ENCODE data around the gene TTLL5.

TTLL5 gene

DNA sequence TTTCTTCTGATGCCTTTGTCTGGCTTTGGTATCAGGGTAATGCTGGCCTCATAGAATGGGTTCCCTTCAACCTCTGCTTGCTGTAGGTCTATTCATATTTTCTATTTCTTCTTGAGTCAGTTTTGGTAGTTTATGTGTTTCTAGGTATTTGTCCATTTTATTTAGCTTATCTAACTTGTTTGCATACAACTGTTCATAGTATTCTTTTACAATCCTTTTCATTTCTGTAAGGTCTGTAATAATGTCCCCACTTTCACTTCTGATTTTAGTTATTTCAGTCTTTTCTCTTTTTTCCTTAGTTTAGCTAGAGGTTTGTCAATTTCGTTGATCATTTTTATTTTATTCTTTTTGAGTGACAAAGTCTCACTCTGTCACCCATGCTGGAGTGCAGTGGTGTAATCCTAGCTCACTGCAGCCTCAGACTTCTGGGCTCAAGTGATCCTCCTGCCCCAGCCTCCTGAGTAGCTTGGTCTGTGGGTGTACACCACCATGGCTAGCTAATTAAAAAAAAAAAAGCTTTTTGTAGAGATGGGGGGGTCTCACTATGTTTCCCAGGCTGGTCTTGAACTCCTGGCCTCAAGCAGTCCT lies 11.7 kb downstream of the TTLL5 start:
- no peak overlapping the region for H4K91ac ChIP-seq (ENCODE audit: low read length)
- no peak overlapping the region for H2BK120ac ChIP-seq (ENCODE audit: low read depth, low read length)
- H3K27me3 ChIP-seq (ENCODE audit: control insufficient read depth in 1 of 2, insufficient read depth in 1 of 2, low read length in 2 of 2): no peaks in the 10 kb centered on the region
- 100% methylated on average over 1 of the region's 1 CpG for WGBS
- H3K79me1 ChIP-seq (replicated peaks; ENCODE audit: low read length, poor library complexity, severe bottlenecking): peaks cover 20% of the 10 kb centered on the region
- no peak overlapping the region for H2AFZ ChIP-seq (ENCODE audit: low read depth, low read length)
- no peak overlapping the region for H2BK15ac ChIP-seq (ENCODE audit: low read depth, poor library complexity, severe bottlenecking)
- H3K9ac ChIP-seq (ENCODE audit: low read length): no peak overlapping the region
- peaks cover 4% of the 10 kb centered on the region for H3K9me3 ChIP-seq (ENCODE audit: control insufficient read depth, low read length)
- no peak overlapping the region for H4K8ac ChIP-seq (ENCODE audit: low read length)
- H3K4me1 ChIP-seq (ENCODE audit: control insufficient read depth, insufficient read depth, low read depth, low read length): no peaks in the 10 kb centered on the region
- no peak overlapping the region for H3K23ac ChIP-seq (ENCODE audit: low read length in 2 of 2)
- H3K4me3 ChIP-seq (ENCODE audit: insufficient read depth in 1 of 2, low read depth in 1 of 2, low read length in 2 of 2): no peak overlapping the region
- no peak overlapping the region for H3K27ac ChIP-seq (ENCODE audit: low read length, poor library complexity, severe bottlenecking)
- no peak overlapping the region for H3K14ac ChIP-seq (ENCODE audit: low read length in 2 of 2)
- H3K18ac ChIP-seq (ENCODE audit: low read depth in 1 of 2, low read length in 2 of 2): no peak overlapping the region
- no peak overlapping the region for H2BK5ac ChIP-seq (ENCODE audit: low read depth, low read length, poor library complexity, severe bottlenecking)
- H2BK12ac ChIP-seq (ENCODE audit: low read length in 2 of 2): no peak overlapping the region
- no peak for DNase-seq
- H3K36me3 ChIP-seq (ENCODE audit: control insufficient read depth in 1 of 2, insufficient read depth in 2 of 2, low read depth in 1 of 2, low read length in 2 of 2): peaks cover 2 to 39% of the 10 kb centered on the region in 2 experiments
- H3K4ac ChIP-seq (ENCODE audit: low read depth in 1 of 2, low read length in 2 of 2): no peak overlapping the region
- H2AK5ac ChIP-seq (ENCODE audit: low read length, severe bottlenecking): no peak overlapping the region
- no peak overlapping the region for H3K4me2 ChIP-seq (ENCODE audit: low read length, poor library complexity, severe bottlenecking)

DNA sequence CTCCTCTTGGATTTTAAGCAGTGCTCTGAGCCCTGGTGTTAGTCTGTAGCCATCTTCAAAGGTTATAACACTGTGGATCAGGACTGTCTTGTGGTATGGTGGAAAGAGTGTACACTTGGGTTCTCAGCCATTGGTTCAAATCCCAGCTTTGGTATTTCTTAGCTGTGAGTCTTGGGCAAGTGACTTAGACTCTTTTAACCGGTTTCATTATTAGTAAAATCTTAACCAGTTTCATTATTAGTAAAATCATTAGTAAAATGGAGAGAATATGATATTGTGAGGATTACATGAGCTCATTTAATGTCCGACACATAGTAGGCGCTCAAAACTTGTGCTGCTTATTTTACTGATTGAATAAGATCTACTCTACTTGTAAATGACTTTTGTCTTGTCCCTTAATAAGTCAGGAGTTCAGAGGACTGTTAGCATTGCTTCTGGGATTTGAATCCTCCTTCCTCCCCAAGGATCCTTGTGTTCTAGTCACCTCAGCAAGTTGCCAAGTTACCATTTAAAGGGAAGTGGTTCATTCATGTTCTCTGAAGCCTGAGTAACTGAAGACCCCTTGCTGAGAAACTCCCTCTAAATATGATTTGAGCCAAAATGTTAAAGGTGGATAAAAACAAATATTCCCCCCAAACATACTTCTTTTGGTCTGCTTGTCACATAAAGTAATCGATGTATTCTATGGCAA lies 12.4 kb downstream of the TTLL5 start:
- no peak overlapping the region for H3K4me2 ChIP-seq (ENCODE audit: low read length, poor library complexity, severe bottlenecking)
- H3K4me3 ChIP-seq (ENCODE audit: insufficient read depth in 1 of 2, low read depth in 1 of 2, low read length in 2 of 2): no peak overlapping the region
- H3K14ac ChIP-seq (ENCODE audit: low read length in 2 of 2): no peak overlapping the region
- no peak overlapping the region for H3K27ac ChIP-seq (ENCODE audit: low read length, poor library complexity, severe bottlenecking)
- WGBS: 100% methylated on average over 2 of the region's 4 CpGs
- H2AFZ ChIP-seq (ENCODE audit: low read depth, low read length): no peak overlapping the region
- H3K27me3 ChIP-seq (ENCODE audit: control insufficient read depth in 1 of 2, insufficient read depth in 1 of 2, low read length in 2 of 2): no peaks in the 10 kb centered on the region
- no peak overlapping the region for H2AK5ac ChIP-seq (ENCODE audit: low read length, severe bottlenecking)
- H3K4me1 ChIP-seq (ENCODE audit: control insufficient read depth, insufficient read depth, low read depth, low read length): no peaks in the 10 kb centered on the region
- H3K23ac ChIP-seq (ENCODE audit: low read length in 2 of 2): no peak overlapping the region
- H2BK15ac ChIP-seq (ENCODE audit: low read depth, poor library complexity, severe bottlenecking): no peak overlapping the region
- H4K91ac ChIP-seq (ENCODE audit: low read length): no peak overlapping the region
- peaks cover 16% of the 10 kb centered on the region for H3K79me1 ChIP-seq (replicated peaks; ENCODE audit: low read length, poor library complexity, severe bottlenecking)
- H4K8ac ChIP-seq (ENCODE audit: low read length): no peak overlapping the region
- H2BK5ac ChIP-seq (ENCODE audit: low read depth, low read length, poor library complexity, severe bottlenecking): no peak overlapping the region
- H2BK120ac ChIP-seq (ENCODE audit: low read depth, low read length): no peak overlapping the region
- H3K9me3 ChIP-seq (ENCODE audit: control insufficient read depth, low read length): peaks cover 4% of the 10 kb centered on the region
- peak overlapping the region; percentile 38 for H3K9ac ChIP-seq (ENCODE audit: low read length)
- DNase-seq: no peak
- peaks cover 2 to 35% of the 10 kb centered on the region in 2 experiments for H3K36me3 ChIP-seq (ENCODE audit: control insufficient read depth in 1 of 2, insufficient read depth in 2 of 2, low read depth in 1 of 2, low read length in 2 of 2)
- no peak overlapping the region for H2BK12ac ChIP-seq (ENCODE audit: low read length in 2 of 2)
- H3K18ac ChIP-seq (ENCODE audit: low read depth in 1 of 2, low read length in 2 of 2): no peak overlapping the region
- no peak overlapping the region for H3K4ac ChIP-seq (ENCODE audit: low read depth in 1 of 2, low read length in 2 of 2)

GRCh38 chr14:75675265-75675960 lies 14.4 kb downstream of the TTLL5 start:
- Histone ChIP-seq H3K4me2 (ENCODE audit: low read length, poor library complexity, severe bottlenecking) (no peak overlapping the region), H2AFZ (ENCODE audit: low read depth, low read length) (no peak overlapping the region), H3K79me1 (replicated peaks; ENCODE audit: low read length, poor library complexity, severe bottlenecking) (peaks cover 14% of the 10 kb centered on the region), H3K18ac (ENCODE audit: low read depth in 1 of 2, low read length in 2 of 2) (no peak overlapping the region), H2BK15ac (ENCODE audit: low read depth, poor library complexity, severe bottlenecking) (no peak overlapping the region), H3K27me3 (ENCODE audit: control insufficient read depth in 1 of 2, insufficient read depth in 1 of 2, low read length in 2 of 2) (no peaks in the 10 kb centered on the region), H3K9ac (ENCODE audit: low read length) (no peak overlapping the region), H4K8ac (ENCODE audit: low read length) (no peak overlapping the region), H3K4ac (ENCODE audit: low read depth in 1 of 2, low read length in 2 of 2) (no peak overlapping the region), H3K9me3 (ENCODE audit: control insufficient read depth, low read length) (peaks cover under 1% of the 10 kb centered on the region), H3K23ac (ENCODE audit: low read length in 2 of 2) (no peak overlapping the region), H3K36me3 (ENCODE audit: control insufficient read depth in 1 of 2, insufficient read depth in 2 of 2, low read depth in 1 of 2, low read length in 2 of 2) (peaks cover 0 to 22% of the 10 kb centered on the region in 2 experiments), H4K91ac (ENCODE audit: low read length) (no peak overlapping the region), H3K4me1 (ENCODE audit: control insufficient read depth, insufficient read depth, low read depth, low read length) (no peaks in the 10 kb centered on the region), H2BK12ac (ENCODE audit: low read length in 2 of 2) (no peak overlapping the region), H2AK5ac (ENCODE audit: low read length, severe bottlenecking) (no peak overlapping the region), H3K14ac (ENCODE audit: low read length in 2 of 2) (no peak overlapping the region), H2BK120ac (ENCODE audit: low read depth, low read length) (no peak overlapping the region), H3K27ac (ENCODE audit: low read length, poor library complexity, severe bottlenecking) (no peak overlapping the region), H2BK5ac (ENCODE audit: low read depth, low read length, poor library complexity, severe bottlenecking) (no peak overlapping the region), H3K4me3 (ENCODE audit: insufficient read depth in 1 of 2, low read depth in 1 of 2, low read length in 2 of 2) (no peak overlapping the region)
- WGBS: 66% methylated on average over 2 of the region's 2 CpGs
- peak; percentile 11 for DNase-seq

GRCh38 chr14:75685910-75686309 lies 24.9 kb downstream of the TTLL5 start:
- Histone ChIP-seq H2BK15ac (ENCODE audit: low read depth, poor library complexity, severe bottlenecking) (no peak overlapping the region), H3K27ac (ENCODE audit: low read length, poor library complexity, severe bottlenecking) (no peak overlapping the region), H3K4me2 (ENCODE audit: low read length, poor library complexity, severe bottlenecking) (no peak overlapping the region), H4K91ac (ENCODE audit: low read length) (no peak overlapping the region), H3K4ac (ENCODE audit: low read depth in 1 of 2, low read length in 2 of 2) (no peak overlapping the region), H3K4me3 (ENCODE audit: insufficient read depth in 1 of 2, low read depth in 1 of 2, low read length in 2 of 2) (no peak overlapping the region), H2BK5ac (ENCODE audit: low read depth, low read length, poor library complexity, severe bottlenecking) (no peak overlapping the region), H3K9ac (ENCODE audit: low read length) (no peak overlapping the region), H3K18ac (ENCODE audit: low read depth in 1 of 2, low read length in 2 of 2) (no peak overlapping the region), H3K14ac (ENCODE audit: low read length in 2 of 2) (no peak overlapping the region), H3K9me3 (ENCODE audit: control insufficient read depth, low read length) (no peaks in the 10 kb centered on the region), H3K23ac (ENCODE audit: low read length in 2 of 2) (no peak overlapping the region), H2BK12ac (ENCODE audit: low read length in 2 of 2) (no peak overlapping the region), H3K4me1 (ENCODE audit: control insufficient read depth, insufficient read depth, low read depth, low read length) (peaks cover 2% of the 10 kb centered on the region), H2BK120ac (ENCODE audit: low read depth, low read length) (no peak overlapping the region), H3K36me3 (ENCODE audit: control insufficient read depth in 1 of 2, insufficient read depth in 2 of 2, low read depth in 1 of 2, low read length in 2 of 2) (peaks cover 18 to 43% of the 10 kb centered on the region in 2 experiments), H2AFZ (ENCODE audit: low read depth, low read length) (no peak overlapping the region), H3K27me3 (ENCODE audit: control insufficient read depth in 1 of 2, insufficient read depth in 1 of 2, low read length in 2 of 2) (no peaks in the 10 kb centered on the region), H3K79me1 (replicated peaks; ENCODE audit: low read length, poor library complexity, severe bottlenecking) (peaks cover 11% of the 10 kb centered on the region), H2AK5ac (ENCODE audit: low read length, severe bottlenecking) (no peak overlapping the region), H4K8ac (ENCODE audit: low read length) (no peak overlapping the region)
- WGBS: 92% methylated on average over 1 of the region's 2 CpGs
- no peak for DNase-seq
